SK-N-SH treated with all-trans-retinoic acid at 6 μM for 48 hours (cell line): ENCODE data around the gene COL16A1.

Experiments
- ATAC-seq: fragments of 200-7000 bp; cut with Tn5 transposase; 3 replicates; pipeline ENCODE4 v1.9.1; 2020; ENCODE audit warnings: mild to moderate bottlenecking, moderate library complexity
- ARNTL ChIP-seq: fragments of 450-650 bp; formaldehyde crosslinking; IDR thresholded peaks from 2 replicates; pipeline ENCODE4 v1.5.0; 2020; ENCODE audit warnings: low read depth, mild to moderate bottlenecking, moderate library complexity, borderline replicate concordance
- CREB5 ChIP-seq: fragments of 250-450 bp; sonication (Bioruptor Pico); IDR thresholded peaks from 2 replicates; pipeline ENCODE4 v1.5.1; 2020; ENCODE audit warnings: low read depth, mild to moderate bottlenecking, moderate library complexity
- CSDC2 ChIP-seq: fragments of 250-450 bp; sonication (Bioruptor Pico); IDR thresholded peaks from 2 replicates; pipeline ENCODE4 v1.5.0; 2020; ENCODE audit warnings: mild to moderate bottlenecking, moderate library complexity
- ESRRG ChIP-seq: fragments of 250-450 bp; sonication (Bioruptor Pico); IDR thresholded peaks from 2 replicates; pipeline ENCODE4 v1.6.1; 2021; ENCODE audit warnings: mild to moderate bottlenecking
- OSR1 ChIP-seq: fragments of 250-450 bp; sonication (Bioruptor Pico); IDR thresholded peaks from 2 replicates; pipeline ENCODE4 v1.8.0; 2022; ENCODE audit warnings: moderate library complexity, mild to moderate bottlenecking, inconsistent platforms
- PATZ1 ChIP-seq: fragments of 250-450 bp; sonication (Bioruptor Pico); IDR thresholded peaks from 2 replicates; pipeline ENCODE4 v1.8.0; 2020; ENCODE audit warnings: mild to moderate bottlenecking, moderate library complexity, borderline replicate concordance
- POU6F1 ChIP-seq: fragments of 250-450 bp; sonication (Bioruptor Pico); IDR thresholded peaks from 2 replicates; pipeline ENCODE4 v1.8.0; 2021; ENCODE audit warnings: low read depth, mild to moderate bottlenecking, moderate library complexity, borderline replicate concordance
- PPARA ChIP-seq: fragments of 250-450 bp; sonication (Bioruptor Pico); IDR thresholded peaks from 2 replicates; pipeline ENCODE4 v1.5.0; 2020; ENCODE audit warnings: mild to moderate bottlenecking, borderline replicate concordance
- RARB ChIP-seq: fragments of 250-450 bp; sonication (Bioruptor Pico); IDR thresholded peaks from 2 replicates; pipeline ENCODE4 v1.8.0; 2021; ENCODE audit warnings: mild to moderate bottlenecking, moderate library complexity
- SNAI2 ChIP-seq: fragments of 250-450 bp; sonication (Bioruptor Pico); IDR thresholded peaks from 2 replicates; pipeline ENCODE4 v1.5.0; 2020; ENCODE audit warnings: mild to moderate bottlenecking, moderate library complexity
- TCF4 ChIP-seq: fragments of 250-450 bp; sonication (Bioruptor Pico); IDR thresholded peaks from 2 replicates; pipeline ENCODE4 v1.8.0; 2021; ENCODE audit warnings: mild to moderate bottlenecking, moderate library complexity, borderline replicate concordance
- TOX ChIP-seq: fragments of 250-450 bp; sonication (Bioruptor Pico); IDR thresholded peaks from 2 replicates; pipeline ENCODE4 v1.8.0; 2021; ENCODE audit warnings: mild to moderate bottlenecking, moderate library complexity, borderline replicate concordance
- TSHZ2 ChIP-seq: fragments of 250-450 bp; sonication (Bioruptor Pico); IDR thresholded peaks from 2 replicates; pipeline ENCODE4 v1.5.0; 2020; ENCODE audit warnings: mild to moderate bottlenecking, moderate library complexity
- ZC3H10 ChIP-seq: fragments of 250-450 bp; sonication (Bioruptor Pico); IDR thresholded peaks from 2 replicates; pipeline ENCODE4 v1.5.1; 2021; ENCODE audit warnings: mild to moderate bottlenecking, moderate library complexity
- ZFP3 ChIP-seq: fragments of 250-450 bp; sonication (Bioruptor Pico); IDR thresholded peaks from 2 replicates; pipeline ENCODE4 v1.5.0; 2020; ENCODE audit warnings: mild to moderate bottlenecking, moderate library complexity
- ZFP30 ChIP-seq: fragments of 450-650 bp; formaldehyde crosslinking; IDR thresholded peaks from 2 replicates; pipeline ENCODE4 v1.5.0; 2022; ENCODE audit warnings: mild to moderate bottlenecking, moderate library complexity
- ZNF565 ChIP-seq: fragments of 450-650 bp; formaldehyde crosslinking; conservative IDR thresholded peaks from 2 replicates; pipeline ENCODE4 v1.5.0; 2020; ENCODE audit warnings: low read depth, mild to moderate bottlenecking, moderate library complexity
- ZNF70 ChIP-seq: fragments of 450-650 bp; formaldehyde crosslinking; IDR thresholded peaks from 2 replicates; pipeline ENCODE4 v1.5.0; 2020; ENCODE audit warnings: mild to moderate bottlenecking, moderate library complexity
- ZNF8 ChIP-seq: fragments of 450-650 bp; formaldehyde crosslinking; IDR thresholded peaks from 2 replicates; pipeline ENCODE4 v1.5.0; 2020; ENCODE audit warnings: mild to moderate bottlenecking, moderate library complexity
- TF ChIP-seq, protein P1 (sequence below): fragments of 250-450 bp; sonication (Bioruptor Pico); IDR thresholded peaks from 2 replicates; pipeline ENCODE4 v1.5.1; 2021; ENCODE audit warnings: mild to moderate bottlenecking, moderate library complexity

COL16A1 gene

GRCh38 chr1:31677949-31678348 is 25.9 kb downstream of the COL16A1 start:
- no peak for TF ChIP-seq SNAI2 (CRISPR knock-in tag)
- TF ChIP-seq CSDC2, result no peak
- TF ChIP-seq, protein P1, sequence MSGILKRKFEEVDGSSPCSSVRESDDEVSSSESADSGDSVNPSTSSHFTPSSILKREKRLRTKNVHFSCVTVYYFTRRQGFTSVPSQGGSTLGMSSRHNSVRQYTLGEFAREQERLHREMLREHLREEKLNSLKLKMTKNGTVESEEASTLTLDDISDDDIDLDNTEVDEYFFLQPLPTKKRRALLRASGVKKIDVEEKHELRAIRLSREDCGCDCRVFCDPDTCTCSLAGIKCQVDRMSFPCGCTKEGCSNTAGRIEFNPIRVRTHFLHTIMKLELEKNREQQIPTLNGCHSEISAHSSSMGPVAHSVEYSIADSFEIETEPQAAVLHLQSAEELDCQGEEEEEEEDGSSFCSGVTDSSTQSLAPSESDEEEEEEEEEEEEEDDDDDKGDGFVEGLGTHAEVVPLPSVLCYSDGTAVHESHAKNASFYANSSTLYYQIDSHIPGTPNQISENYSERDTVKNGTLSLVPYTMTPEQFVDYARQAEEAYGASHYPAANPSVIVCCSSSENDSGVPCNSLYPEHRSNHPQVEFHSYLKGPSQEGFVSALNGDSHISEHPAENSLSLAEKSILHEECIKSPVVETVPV (CRISPR knock-in tag), result no peak
- no peak for TF ChIP-seq POU6F1 (CRISPR knock-in tag)
- no peak for TF ChIP-seq CREB5 (CRISPR knock-in tag)
- no peak for TF ChIP-seq ZFP30
- no peak for TF ChIP-seq OSR1 (CRISPR knock-in tag)
- TF ChIP-seq TSHZ2 (CRISPR knock-in tag), result no peak
- no peak for TF ChIP-seq TOX (CRISPR knock-in tag)
- no peak for TF ChIP-seq ARNTL
- no peak for TF ChIP-seq PATZ1 (CRISPR knock-in tag)
- TF ChIP-seq RARB, result no peak
- TF ChIP-seq ZNF8 (CRISPR knock-in tag), result no peak
- TF ChIP-seq ZFP3 (CRISPR knock-in tag), result no peak
- TF ChIP-seq ZC3H10 (CRISPR knock-in tag), result no peak
- TF ChIP-seq ZNF565 (CRISPR knock-in tag), result no peak
- no peak for TF ChIP-seq ZNF70 (CRISPR knock-in tag)
- ATAC-seq, result no peak

GRCh38 chr1:31677401-31677800 is 26.4 kb downstream of the COL16A1 start:
- no peak for ATAC-seq
- no peak for TF ChIP-seq TCF4 (CRISPR knock-in tag)
- no peak for TF ChIP-seq TSHZ2 (CRISPR knock-in tag)
- TF ChIP-seq PPARA, result no peak

- no peak for ATAC-seq
- no peak for TF ChIP-seq RARB
- TF ChIP-seq, protein P1 (CRISPR knock-in tag), result no peak
- no peak for TF ChIP-seq ESRRG (CRISPR knock-in tag)
- no peak for TF ChIP-seq ZNF565 (CRISPR knock-in tag)
- no peak for TF ChIP-seq SNAI2 (CRISPR knock-in tag)
- no peak for TF ChIP-seq TOX (CRISPR knock-in tag)
- no peak for TF ChIP-seq CSDC2
- TF ChIP-seq ZC3H10 (CRISPR knock-in tag), result no peak
- no peak for TF ChIP-seq TSHZ2 (CRISPR knock-in tag)
- TF ChIP-seq TCF4 (CRISPR knock-in tag), result no peak
These were observed 28.1 kb downstream of the COL16A1 start for GRCh38 chr1:31675756-31676155.
